CD4-positive, CD25-positive, alpha-beta regulatory T cell (primary cell): ENCODE results near the gene MAX. TPM values are rescaled to one million over a fixed set of nuclear protein-coding genes. Genes with fewer than 3 reads are reported as not detected.

Experiments used
- ATAC-seq, 2 donors: fragments of 150-1000 bp; cut with Tn5 transposase; one replicate each; pipeline ENCODE4 v1.10.0; 2021; ENCODE audit warnings: low read depth in 2 of 2, moderate number of reproducible peaks in 2 of 2, moderate library complexity in 1 of 2
- DNase-seq, 3 donors: peaks; one replicate each; pipeline versions ENCODE4 v3.0.0 to v3.0.0-alpha.2; 2012 to 2022; ENCODE audit warnings: mixed read lengths in 1 of 3
- H3K27ac ChIP-seq: one replicate; pipeline ENCODE4 v1.7.0; 2013; ENCODE audit warnings: mild to moderate bottlenecking, low read length; ENCODE audit not compliant: insufficient read depth, poor library complexity, severe bottlenecking
- H3K27me3 ChIP-seq: one replicate; pipeline ENCODE4 v1.7.0; 2013; ENCODE audit warnings: low read length; ENCODE audit not compliant: control insufficient read depth, insufficient read depth
- H3K36me3 ChIP-seq: one replicate; pipeline ENCODE4 v1.7.0; 2013; ENCODE audit warnings: mild to moderate bottlenecking, low read length, moderate library complexity; ENCODE audit not compliant: control insufficient read depth, insufficient read depth
- H3K4me1 ChIP-seq: 2 replicates; pipeline ENCODE4 v1.7.0; 2013; ENCODE audit warnings: mild to moderate bottlenecking, low read length; ENCODE audit not compliant: insufficient read depth, control insufficient read depth, poor library complexity, severe bottlenecking
- H3K4me3 ChIP-seq: one replicate; pipeline ENCODE4 v1.7.0; 2013; ENCODE audit warnings: low read depth, mild to moderate bottlenecking, low read length, moderate library complexity
- H3K9me3 ChIP-seq, 2 experiments: 1 replicate in 1 of 2; 2 replicates in 1 of 2; pipeline ENCODE4 v1.7.0; 2013; ENCODE audit warnings: low read length in 2 of 2, mild to moderate bottlenecking in 1 of 2, moderate library complexity in 1 of 2; ENCODE audit not compliant: control insufficient read depth in 2 of 2
- H3K27ac Mint-ChIP-seq, 3 donors: one replicate each; pipeline ENCODE4 v1.8.0; 2020 to 2022; ENCODE audit warnings: mild to moderate bottlenecking in 3 of 3, mixed read lengths in 3 of 3, moderate library complexity in 2 of 3
- H3K27me3 Mint-ChIP-seq: one replicate; pipeline ENCODE4 v1.8.0; 2022; ENCODE audit warnings: mild to moderate bottlenecking, mixed read lengths
- H3K36me3 Mint-ChIP-seq: one replicate; pipeline ENCODE4 v1.8.0; 2020; ENCODE audit warnings: mixed read lengths
- H3K4me1 Mint-ChIP-seq, 4 donors: one replicate each; pipeline ENCODE4 v1.8.0; 2020 to 2022; ENCODE audit warnings: mixed read lengths in 4 of 4, mild to moderate bottlenecking in 1 of 4
- H3K4me3 Mint-ChIP-seq, 4 donors: one replicate each; pipeline ENCODE4 v1.8.0; 2020 to 2022; ENCODE audit warnings: mild to moderate bottlenecking in 4 of 4, mixed read lengths in 4 of 4, moderate library complexity in 3 of 4
- H3K9me3 Mint-ChIP-seq, 7 donors: one replicate each; pipeline ENCODE4 v1.8.0; 2020 to 2022; ENCODE audit warnings: mixed read lengths in 7 of 7, mild to moderate bottlenecking in 3 of 7, moderate library complexity in 2 of 7
- polyA plus RNA-seq, 4 donors: library from polyadenylated mRNA; unstranded; fragments of 300-500 nt; fragmentation: Illumina TruSeq; gene quantifications; one replicate each; pipeline ENCODE4 v1.2.3, GENCODE V29; 2021
- total RNA-seq: library from RNA; stranded (reverse); gene quantifications from one replicate; pipeline ENCODE4 v1.2.3, GENCODE V29; 2022

MAX gene
- total and polyA plus RNA-seq, 5 donors from 2014 or later, result 170 to 219 (median 186) TPM

GRCh38 chr14:65045709-65046108 lies 56.6 kb downstream of the MAX start:
- H3K27ac Mint-ChIP-seq, result peak overlapping the region in 1 of 3 donors; percentile 77
- H3K4me3 Mint-ChIP-seq, result no peak overlapping the region
- Histone ChIP-seq H3K4me3 (no peak overlapping the region), H3K9me3 (no peaks in the 10 kb centered on the region), H3K4me1 (peaks cover 6% of the 10 kb centered on the region), H3K27ac (no peak overlapping the region), H3K27me3 (no peaks in the 10 kb centered on the region), H3K36me3 (peaks cover 20% of the 10 kb centered on the region)
- H3K9me3 Mint-ChIP-seq, result no peaks in the 10 kb centered on the region
- H3K4me1 Mint-ChIP-seq, result peaks cover 4 to 24% (median 18%) of the 10 kb centered on the region in 4 donors
- H3K36me3 Mint-ChIP-seq, result peaks cover 45% of the 10 kb centered on the region
- no peak for DNase-seq
- ATAC-seq, result no peak
- no peaks in the 10 kb centered on the region for H3K27me3 Mint-ChIP-seq

GRCh38 chr14:65045006-65045405 lies 57.3 kb downstream of the MAX start:
- DNase-seq (no peak), ATAC-seq (no peak)
- Mint-ChIP-seq H3K4me1 (peaks cover 4 to 20% (median 18%) of the 10 kb centered on the region in 4 donors), H3K27ac (no peak overlapping the region), H3K4me3 (no peak overlapping the region), H3K36me3 (peaks cover 46% of the 10 kb centered on the region), H3K9me3 (no peaks in the 10 kb centered on the region), H3K27me3 (no peaks in the 10 kb centered on the region)
- Histone ChIP-seq H3K36me3 (peaks cover 23% of the 10 kb centered on the region), H3K27me3 (no peaks in the 10 kb centered on the region), H3K4me3 (no peak overlapping the region), H3K9me3 (no peaks in the 10 kb centered on the region), H3K27ac (no peak overlapping the region), H3K4me1 (peaks cover 6% of the 10 kb centered on the region)

GRCh38 chr14:65044596-65044959 lies 57.7 kb downstream of the MAX start:
- no peak for ATAC-seq
- H3K27me3 ChIP-seq, result no peaks in the 10 kb centered on the region
- no peaks in the 10 kb centered on the region for H3K9me3 Mint-ChIP-seq
- H3K27me3 Mint-ChIP-seq, result no peaks in the 10 kb centered on the region
- H3K4me1 ChIP-seq, result peaks cover 6% of the 10 kb centered on the region
- peaks cover 23% of the 10 kb centered on the region for H3K36me3 ChIP-seq
- H3K4me1 Mint-ChIP-seq, result peaks cover 4 to 20% (median 17%) of the 10 kb centered on the region in 4 donors
- no peak overlapping the region for H3K27ac ChIP-seq
- H3K4me3 ChIP-seq, result no peak overlapping the region
- peak overlapping the region in 2 of 3 donors; percentile 23 to 76 for H3K27ac Mint-ChIP-seq
- H3K36me3 Mint-ChIP-seq, result peaks cover 46% of the 10 kb centered on the region
- H3K9me3 ChIP-seq, result no peaks in the 10 kb centered on the region
- H3K4me3 Mint-ChIP-seq, result no peak overlapping the region
- no peak for DNase-seq

- H3K4me3 Mint-ChIP-seq, result no peak overlapping the region
- H3K27me3 Mint-ChIP-seq, result no peaks in the 10 kb centered on the region
- ATAC-seq, result no peak
- H3K4me1 ChIP-seq, result peaks cover 6% of the 10 kb centered on the region
- H3K4me3 ChIP-seq, result no peak overlapping the region
- no peak overlapping the region for H3K27ac ChIP-seq
- peaks cover 46% of the 10 kb centered on the region for H3K36me3 Mint-ChIP-seq
- peaks cover 4 to 20% (median 16%) of the 10 kb centered on the region in 4 donors for H3K4me1 Mint-ChIP-seq
- no peaks in the 10 kb centered on the region for H3K9me3 Mint-ChIP-seq
- H3K9me3 ChIP-seq, result no peaks in the 10 kb centered on the region
- H3K27me3 ChIP-seq, result no peaks in the 10 kb centered on the region
- no peak for DNase-seq
- H3K36me3 ChIP-seq, result peaks cover 23% of the 10 kb centered on the region
- peak overlapping the region in 2 of 3 donors; percentile 23 to 76 for H3K27ac Mint-ChIP-seq
These were observed 58.3 kb downstream of the MAX start for GRCh38 chr14:65043893-65044595.

- Mint-ChIP-seq H3K27me3 (no peaks in the 10 kb centered on the region), H3K9me3 (no peaks in the 10 kb centered on the region), H3K27ac (peak overlapping the region in 2 of 3 donors; percentile 12 to 51), H3K36me3 (peaks cover 52% of the 10 kb centered on the region), H3K4me3 (no peak overlapping the region), H3K4me1 (peaks cover 4 to 15% (median 14%) of the 10 kb centered on the region in 4 donors)
- DNase-seq, result no peak
- ATAC-seq, result no peak
- peaks cover under 1% of the 10 kb centered on the region for H3K4me1 ChIP-seq
- no peaks in the 10 kb centered on the region for H3K27me3 ChIP-seq
- no peak overlapping the region for H3K27ac ChIP-seq
- H3K9me3 ChIP-seq, result no peaks in the 10 kb centered on the region
- peaks cover 23% of the 10 kb centered on the region for H3K36me3 ChIP-seq
- H3K4me3 ChIP-seq, result no peak overlapping the region
These were observed 59.5 kb downstream of the MAX start for GRCh38 chr14:65042731-65043372.

GRCh38 chr14:65042296-65042695 lies 60.0 kb downstream of the MAX start:
- no peaks in the 10 kb centered on the region for H3K4me1 ChIP-seq
- H3K4me3 ChIP-seq, result no peak overlapping the region
- Mint-ChIP-seq H3K36me3 (peaks cover 46% of the 10 kb centered on the region), H3K27me3 (no peaks in the 10 kb centered on the region), H3K4me1 (peaks cover 2 to 11% (median 9%) of the 10 kb centered on the region in 4 donors), H3K27ac (peak overlapping the region in 1 of 3 donors; percentile 51), H3K4me3 (no peak overlapping the region), H3K9me3 (no peaks in the 10 kb centered on the region)
- ATAC-seq (no peak), DNase-seq (no peak)
- H3K36me3 ChIP-seq, result peaks cover 23% of the 10 kb centered on the region
- no peak overlapping the region for H3K27ac ChIP-seq
- H3K27me3 ChIP-seq, result no peaks in the 10 kb centered on the region
- no peaks in the 10 kb centered on the region for H3K9me3 ChIP-seq

- H3K27ac ChIP-seq, result no peak overlapping the region
- H3K4me3 Mint-ChIP-seq, result no peak overlapping the region
These were observed 60.8 kb downstream of the MAX start for GRCh38 chr14:65041434-65041915.

More at GRCh38 chr14:65041434-65041915, 60.8 kb downstream of the MAX start:
- H3K27me3 Mint-ChIP-seq, result no peaks in the 10 kb centered on the region
- no peaks in the 10 kb centered on the region for H3K27me3 ChIP-seq
- ATAC-seq (no peak), DNase-seq (no peak)
- H3K27ac Mint-ChIP-seq, result peak overlapping the region in 1 of 3 donors; percentile 38
- H3K4me1 Mint-ChIP-seq, result peaks cover 2 to 7% (median 3%) of the 10 kb centered on the region in 4 donors
- no peak overlapping the region for H3K4me3 ChIP-seq
- H3K4me1 ChIP-seq, result no peaks in the 10 kb centered on the region
- H3K36me3 Mint-ChIP-seq, result peaks cover 39% of the 10 kb centered on the region
- H3K9me3 ChIP-seq, result no peaks in the 10 kb centered on the region
- H3K9me3 Mint-ChIP-seq, result no peaks in the 10 kb centered on the region
- H3K36me3 ChIP-seq, result peaks cover 23% of the 10 kb centered on the region
